Immature natural killer cell (primary cell): ENCODE measurements around the gene ARHGEF35. TPM values are rescaled to one million over a fixed set of nuclear protein-coding genes. Genes with fewer than 3 reads are reported as not detected.
"Not testable (repeated sequence)": the region's sequence is repeated elsewhere in the genome, so short reads cannot be mapped to it uniquely, and the experiment has no call there.

Experiments used
- DNase-seq, 3 donors: peaks; one replicate each; pipeline ENCODE4 v3.0.0; 2022; ENCODE audit warnings: mixed read lengths in 1 of 3
- H3K27ac Mint-ChIP-seq, 6 donors: one replicate each; pipeline ENCODE4 v1.8.0; 2020; ENCODE audit warnings: mixed read lengths in 6 of 6, mild to moderate bottlenecking in 5 of 6, inconsistent platforms in 4 of 6, moderate library complexity in 3 of 6
- H3K27me3 Mint-ChIP-seq, 3 donors: one replicate each; pipeline ENCODE4 v1.8.0; 2020 to 2021; ENCODE audit warnings: low read depth in 3 of 3, mild to moderate bottlenecking in 3 of 3, mixed read lengths in 3 of 3, moderate library complexity in 3 of 3, inconsistent platforms in 1 of 3
- H3K36me3 Mint-ChIP-seq, 3 donors: one replicate each; pipeline ENCODE4 v1.8.0; 2020; ENCODE audit warnings: mixed read lengths in 3 of 3, inconsistent platforms in 2 of 3, mild to moderate bottlenecking in 2 of 3
- H3K4me1 Mint-ChIP-seq, 2 donors: one replicate each; pipeline ENCODE4 v1.8.0; 2020; ENCODE audit warnings: inconsistent platforms in 2 of 2, mild to moderate bottlenecking in 2 of 2, mixed read lengths in 2 of 2, moderate library complexity in 1 of 2
- H3K4me3 Mint-ChIP-seq, 5 donors: one replicate each; pipeline ENCODE4 v1.8.0; 2020; ENCODE audit warnings: mild to moderate bottlenecking in 5 of 5, mixed read lengths in 5 of 5, inconsistent platforms in 3 of 5, moderate library complexity in 3 of 5
- H3K9me3 Mint-ChIP-seq, 6 donors: one replicate each; pipeline ENCODE4 v1.8.0; 2020; ENCODE audit warnings: mild to moderate bottlenecking in 6 of 6, mixed read lengths in 6 of 6, inconsistent platforms in 4 of 6, moderate library complexity in 3 of 6
- polyA plus RNA-seq, 3 donors: library from polyadenylated mRNA; unstranded; fragments of 300-500 nt; fragmentation: Illumina TruSeq; gene quantifications; one replicate each; pipeline ENCODE4 v1.2.3, GENCODE V29; 2021

The ARHGEF35 gene
- polyA plus RNA-seq, 3 donors from 2014 or later: not detected

GRCh38 chr7:144201978-144202377 is 6.3 kb upstream of the ARHGEF35 start:
- H3K4me3 Mint-ChIP-seq, H3K27ac Mint-ChIP-seq, H3K36me3 Mint-ChIP-seq, H3K4me1 Mint-ChIP-seq, H3K27me3 Mint-ChIP-seq, DNase-seq, H3K9me3 Mint-ChIP-seq: not testable (repeated sequence)

- H3K9me3 Mint-ChIP-seq, H3K4me1 Mint-ChIP-seq, H3K36me3 Mint-ChIP-seq, DNase-seq, H3K27me3 Mint-ChIP-seq, H3K27ac Mint-ChIP-seq, H3K4me3 Mint-ChIP-seq: not testable (repeated sequence)
These were observed 3.3 kb upstream of the ARHGEF35 start for GRCh38 chr7:144198934-144199333.

DNA sequence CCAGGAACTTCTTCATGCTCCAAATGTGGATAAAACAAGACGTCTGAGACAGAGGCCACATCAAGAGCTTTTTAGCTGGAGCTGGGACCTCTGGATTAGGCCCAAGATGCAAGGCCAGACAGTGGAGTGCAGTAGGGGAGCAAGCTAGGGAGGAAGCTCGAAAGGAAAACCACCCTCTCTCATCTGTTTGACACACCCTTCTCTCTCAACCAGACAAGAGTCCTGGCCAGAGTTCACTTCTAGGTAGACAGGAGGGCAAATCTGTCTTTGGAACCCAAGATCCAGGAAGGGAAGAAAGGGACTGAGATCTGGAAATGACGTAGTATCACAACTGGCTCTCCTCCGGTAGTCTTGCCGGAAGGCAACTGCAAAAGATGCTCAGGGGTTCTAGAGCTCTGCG is 1.2 kb downstream of the ARHGEF35 start:
- not testable (repeated sequence) for H3K9me3 Mint-ChIP-seq, H3K4me1 Mint-ChIP-seq, H3K27ac Mint-ChIP-seq, DNase-seq, H3K27me3 Mint-ChIP-seq, H3K4me3 Mint-ChIP-seq, H3K36me3 Mint-ChIP-seq

DNA sequence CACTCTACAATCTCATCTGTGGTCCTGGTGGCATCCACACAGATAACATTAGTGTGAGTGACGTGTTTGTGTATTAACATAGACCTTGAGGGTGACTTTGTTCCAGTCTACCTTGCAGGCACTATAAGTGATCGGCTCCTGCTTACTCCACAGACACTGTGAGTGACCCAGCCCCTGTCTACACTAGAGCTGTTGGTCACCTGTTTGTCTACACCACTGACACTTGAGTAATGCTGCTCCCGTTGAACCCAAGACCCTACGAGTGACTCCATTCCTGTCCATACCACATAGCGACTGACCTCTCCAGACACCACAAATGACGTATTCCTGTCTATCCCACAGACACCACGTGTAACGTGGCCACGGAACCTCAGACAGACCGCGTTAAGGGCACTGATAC is 1.9 kb downstream of the ARHGEF35 start:
- not testable (repeated sequence) for H3K36me3 Mint-ChIP-seq, H3K27me3 Mint-ChIP-seq, H3K4me1 Mint-ChIP-seq, DNase-seq, H3K9me3 Mint-ChIP-seq, H3K27ac Mint-ChIP-seq, H3K4me3 Mint-ChIP-seq

- not testable (repeated sequence) for H3K4me3 Mint-ChIP-seq, H3K27ac Mint-ChIP-seq, H3K27me3 Mint-ChIP-seq, H3K9me3 Mint-ChIP-seq, DNase-seq, H3K4me1 Mint-ChIP-seq, H3K36me3 Mint-ChIP-seq
These were observed 7.0 kb downstream of the ARHGEF35 start for GRCh38 chr7:144188578-144189171.

DNA sequence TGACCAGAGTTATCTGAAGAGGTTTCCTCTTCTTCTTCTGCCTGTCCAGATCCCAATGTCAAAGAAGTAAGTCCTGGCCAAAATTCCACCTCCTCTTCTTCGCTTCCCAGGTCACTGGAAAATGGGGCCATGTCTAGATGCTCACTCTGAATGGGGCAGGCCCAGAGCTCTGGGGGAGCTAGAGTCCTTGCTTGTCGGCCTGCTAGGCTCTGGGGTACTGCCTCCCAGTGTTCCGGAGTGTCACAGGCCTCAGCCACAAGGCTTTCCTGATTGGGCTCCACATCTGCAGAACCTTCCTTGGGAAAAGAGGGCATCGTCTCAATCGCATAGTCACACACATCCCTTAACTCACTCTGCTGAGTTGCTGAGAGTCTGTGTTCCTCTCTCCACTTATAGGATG is 7.8 kb downstream of the ARHGEF35 start:
- not testable (repeated sequence) for H3K4me3 Mint-ChIP-seq, H3K9me3 Mint-ChIP-seq, H3K36me3 Mint-ChIP-seq, H3K27ac Mint-ChIP-seq, H3K4me1 Mint-ChIP-seq, DNase-seq, H3K27me3 Mint-ChIP-seq

DNA sequence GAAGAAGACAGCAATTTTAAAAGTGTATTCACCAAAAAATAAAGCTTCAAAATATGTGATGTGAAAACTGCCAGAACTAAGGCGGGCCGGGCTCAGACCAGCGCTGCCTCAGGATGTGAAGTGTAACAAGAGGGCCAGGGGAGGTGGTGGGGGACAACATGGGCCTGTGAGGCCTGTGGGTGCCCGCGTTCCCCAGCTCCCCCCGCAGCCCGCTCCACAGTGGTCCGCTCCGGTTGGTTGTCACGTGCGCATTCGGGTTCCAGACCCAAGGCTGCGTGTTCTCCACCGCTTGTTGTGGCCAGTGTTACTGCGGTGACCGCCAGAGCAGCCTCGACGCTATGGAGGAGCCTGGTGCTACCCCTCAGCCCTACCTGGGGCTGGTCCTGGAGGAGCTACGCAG is 12.5 kb downstream of the ARHGEF35 start, which contains the start of gene CTAGE4:
TSS of gene CTAGE4 (plus strand) at position 301 of the 400 bp plus-strand sequence. CDS start at position 339, 38 bp downstream.
- not testable (repeated sequence) for H3K36me3 Mint-ChIP-seq, H3K9me3 Mint-ChIP-seq, H3K4me3 Mint-ChIP-seq, H3K27me3 Mint-ChIP-seq, DNase-seq, H3K27ac Mint-ChIP-seq, H3K4me1 Mint-ChIP-seq

GRCh38 chr7:144179165-144179479 is 16.5 kb downstream of the ARHGEF35 start:
- H3K4me1 Mint-ChIP-seq, H3K36me3 Mint-ChIP-seq, H3K27ac Mint-ChIP-seq: not testable (repeated sequence)

GRCh38 chr7:144178380-144179164 is 17.1 kb downstream of the ARHGEF35 start:
- H3K27ac Mint-ChIP-seq, H3K27me3 Mint-ChIP-seq, H3K9me3 Mint-ChIP-seq, H3K36me3 Mint-ChIP-seq, H3K4me3 Mint-ChIP-seq, H3K4me1 Mint-ChIP-seq: not testable (repeated sequence)
- DNase-seq: peak in 2 of 3 donors; percentile 12 to 17

More at GRCh38 chr7:144179165-144179479, 16.5 kb downstream of the ARHGEF35 start:
- H3K4me3 Mint-ChIP-seq, H3K9me3 Mint-ChIP-seq, H3K27me3 Mint-ChIP-seq, DNase-seq: not testable (repeated sequence)

- Mint-ChIP-seq H3K36me3 (no peaks in the 10 kb centered on the region), H3K27me3 (no peaks in the 10 kb centered on the region), H3K27ac (no peak overlapping the region), H3K9me3 (no peaks in the 10 kb centered on the region), H3K4me3 (no peak overlapping the region), H3K4me1 (no peaks in the 10 kb centered on the region)
- no peak for DNase-seq
These were observed 21.0 kb downstream of the ARHGEF35 start for GRCh38 chr7:144174613-144175012.

- DNase-seq, H3K27me3 Mint-ChIP-seq, H3K4me3 Mint-ChIP-seq, H3K4me1 Mint-ChIP-seq, H3K27ac Mint-ChIP-seq, H3K36me3 Mint-ChIP-seq, H3K9me3 Mint-ChIP-seq: not testable (repeated sequence)
These were observed 23.9 kb downstream of the ARHGEF35 start for GRCh38 chr7:144171594-144172350.

GRCh38 chr7:144164784-144165183 is 30.8 kb downstream of the ARHGEF35 start:
- no peak overlapping the region for H3K4me3 Mint-ChIP-seq
- H3K9me3 Mint-ChIP-seq: peaks cover 0 to 4% (median 0%) of the 10 kb centered on the region in 6 donors
- H3K36me3 Mint-ChIP-seq: no peaks in the 10 kb centered on the region
- no peak for DNase-seq
- no peaks in the 10 kb centered on the region for H3K4me1 Mint-ChIP-seq
- peaks cover 2 to 7% (median 4%) of the 10 kb centered on the region in 3 donors for H3K27me3 Mint-ChIP-seq
- no peak overlapping the region for H3K27ac Mint-ChIP-seq

- no peak overlapping the region for H3K4me3 Mint-ChIP-seq
- H3K9me3 Mint-ChIP-seq: peaks cover 0 to 4% (median 0%) of the 10 kb centered on the region in 6 donors
- no peaks in the 10 kb centered on the region for H3K4me1 Mint-ChIP-seq
- H3K27ac Mint-ChIP-seq: no peak overlapping the region
- no peak for DNase-seq
- no peaks in the 10 kb centered on the region for H3K36me3 Mint-ChIP-seq
- H3K27me3 Mint-ChIP-seq: peaks cover 0 to 4% (median 0%) of the 10 kb centered on the region in 3 donors
These were observed 36.8 kb downstream of the ARHGEF35 start for GRCh38 chr7:144158861-144159260.

GRCh38 chr7:144148224-144148827 is 47.3 kb downstream of the ARHGEF35 start:
- H3K4me3 Mint-ChIP-seq: no peak overlapping the region
- no peak for DNase-seq
- H3K4me1 Mint-ChIP-seq: no peaks in the 10 kb centered on the region
- peaks cover 4 to 6% (median 5%) of the 10 kb centered on the region in 3 donors for H3K36me3 Mint-ChIP-seq
- peaks cover 15 to 30% (median 23%) of the 10 kb centered on the region in 6 donors for H3K9me3 Mint-ChIP-seq
- H3K27me3 Mint-ChIP-seq: peaks cover 0 to 10% (median 0%) of the 10 kb centered on the region in 3 donors
- no peak overlapping the region for H3K27ac Mint-ChIP-seq
